Measurements from ENCODE around the gene FGF23. TPM values are rescaled to one million over a fixed set of nuclear protein-coding genes. Genes with fewer than 3 reads are reported as not detected.

FGF23 gene
- 1.2 TPM for polyA plus RNA-seq (2013, experiment 1 of 2)
- polyA plus RNA-seq (2013, experiment 2 of 2), result 1.3 TPM

DNA sequence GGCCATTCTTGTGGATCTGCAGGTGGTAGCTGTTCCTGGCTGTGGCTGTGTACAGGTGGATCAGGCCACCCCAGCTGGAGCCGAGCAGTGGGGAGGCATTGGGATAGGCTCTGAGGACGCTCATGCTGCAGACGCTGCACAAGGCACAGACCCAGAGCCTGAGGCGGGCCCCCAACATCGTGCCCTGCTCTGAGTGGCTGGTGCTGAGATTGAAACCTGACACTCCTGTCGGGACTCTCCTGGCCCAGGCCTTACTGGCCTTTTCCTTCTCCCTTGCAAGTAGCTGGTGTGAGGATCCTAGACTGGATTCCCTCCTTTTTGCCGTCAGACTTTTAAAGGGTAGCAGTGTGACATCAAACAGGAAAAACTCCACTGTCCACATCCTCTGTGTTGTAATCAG lies at the start of gene FGF23:
FGF23 (minus strand) TSS at position 308 of the 400 bp plus-strand sequence; CDS start at position 178, 130 bp downstream.
- Histone ChIP-seq H3K36me3 (replicated peaks in 1 of 2; ENCODE audit: control insufficient read depth in 2 of 2, insufficient read depth in 2 of 2, low read length in 2 of 2) (no peaks in the 10 kb centered on the region), H2BK15ac (ENCODE audit: low read length) (no peak within 1 kb of the TSS), H2BK5ac (ENCODE audit: low read length) (no peak within 1 kb of the TSS), H2BK12ac (ENCODE audit: low read length) (no peak within 1 kb of the TSS), H3K9me3 (replicated peaks in 1 of 2; ENCODE audit: control insufficient read depth in 2 of 2, insufficient read depth in 1 of 2, low read depth in 1 of 2, low read length in 2 of 2) (no peaks in the 10 kb centered on the region), H2AK5ac (ENCODE audit: low read depth, low read length) (no peak within 1 kb of the TSS), H3K4ac (ENCODE audit: low read length) (no peak within 1 kb of the TSS), H3K9ac (ENCODE audit: low read depth, low read length, poor library complexity) (no peak within 1 kb of the TSS), H4K91ac (ENCODE audit: low read depth, low read length, poor library complexity) (no peak within 1 kb of the TSS), H3K23ac (ENCODE audit: low read depth, low read length, poor library complexity) (no peak within 1 kb of the TSS), H3K14ac (ENCODE audit: low read length) (no peak within 1 kb of the TSS), H3K4me3 (ENCODE audit: low read length in 2 of 2) (no peak within 1 kb of the TSS), H4K8ac (ENCODE audit: low read depth, low read length) (peak within 1 kb of the TSS; percentile 84), H2BK120ac (ENCODE audit: low read depth, low read length) (no peak within 1 kb of the TSS), H2AFZ (ENCODE audit: low read length) (peak within 1 kb of the TSS; percentile 91), H3K27me3 (ENCODE audit: control insufficient read depth in 3 of 3, insufficient read depth in 3 of 3, low read depth in 1 of 3, low read length in 3 of 3) (peaks cover 0 to 14% (median 0%) of the 10 kb centered on the region in 3 experiments), H3K27ac (replicated peaks; ENCODE audit: low read length) (no peak within 1 kb of the TSS), H3K79me1 (ENCODE audit: low read depth, low read length) (no peaks in the 10 kb centered on the region), H3K4me1 (ENCODE audit: control insufficient read depth in 2 of 2, insufficient read depth in 1 of 2, low read depth in 1 of 2, low read length in 2 of 2) (peaks cover 3 to 4% of the 10 kb centered on the region in 2 donors), H3K4me2 (ENCODE audit: insufficient read depth, low read length, poor library complexity, severe bottlenecking) (peak within 1 kb of the TSS; percentile 14), H3K18ac (ENCODE audit: low read length) (peak within 1 kb of the TSS; percentile 81)
- DNase-seq (ENCODE audit: low spot score), result peak; percentile 63
- WGBS, 2 donors (ENCODE audit: extremely low coverage in 2 of 2, insufficient read length in 2 of 2, insufficient replicate concordance in 1 of 2), result no CpG with 5 or more reads among the region's 7 CpGs

- H2AFZ ChIP-seq (ENCODE audit: low read length), result no peak overlapping the region
- H3K27ac ChIP-seq (replicated peaks; ENCODE audit: low read length), result no peak overlapping the region
- no peak overlapping the region for H2BK120ac ChIP-seq (ENCODE audit: low read depth, low read length)
- no peak overlapping the region for H2BK12ac ChIP-seq (ENCODE audit: low read length)
- no peak overlapping the region for H4K91ac ChIP-seq (ENCODE audit: low read depth, low read length, poor library complexity)
- H3K9ac ChIP-seq (ENCODE audit: low read depth, low read length, poor library complexity), result no peak overlapping the region
- H2AK5ac ChIP-seq (ENCODE audit: low read depth, low read length), result no peak overlapping the region
- H2BK15ac ChIP-seq (ENCODE audit: low read length), result no peak overlapping the region
- DNase-seq (ENCODE audit: low spot score), result no peak
- no peaks in the 10 kb centered on the region for H3K79me1 ChIP-seq (ENCODE audit: low read depth, low read length)
- H3K4me1 ChIP-seq (ENCODE audit: control insufficient read depth in 2 of 2, insufficient read depth in 1 of 2, low read depth in 1 of 2, low read length in 2 of 2), result peaks cover 0 to 2% of the 10 kb centered on the region in 2 donors
- no peak overlapping the region for H3K4me3 ChIP-seq (ENCODE audit: low read length in 2 of 2)
- H3K9me3 ChIP-seq (replicated peaks in 1 of 2; ENCODE audit: control insufficient read depth in 2 of 2, insufficient read depth in 1 of 2, low read depth in 1 of 2, low read length in 2 of 2), result no peaks in the 10 kb centered on the region
- no CpG with 5 or more reads among the region's 6 CpGs for WGBS, 2 donors (ENCODE audit: extremely low coverage in 2 of 2, insufficient read length in 2 of 2, insufficient replicate concordance in 1 of 2)
- H3K23ac ChIP-seq (ENCODE audit: low read depth, low read length, poor library complexity), result no peak overlapping the region
- no peak overlapping the region for H3K4ac ChIP-seq (ENCODE audit: low read length)
- H3K36me3 ChIP-seq (replicated peaks in 1 of 2; ENCODE audit: control insufficient read depth in 2 of 2, insufficient read depth in 2 of 2, low read length in 2 of 2), result no peaks in the 10 kb centered on the region
- no peaks in the 10 kb centered on the region for H3K27me3 ChIP-seq (ENCODE audit: control insufficient read depth in 3 of 3, insufficient read depth in 3 of 3, low read depth in 1 of 3, low read length in 3 of 3)
- no peak overlapping the region for H3K4me2 ChIP-seq (ENCODE audit: insufficient read depth, low read length, poor library complexity, severe bottlenecking)
- H4K8ac ChIP-seq (ENCODE audit: low read depth, low read length), result no peak overlapping the region
- no peak overlapping the region for H2BK5ac ChIP-seq (ENCODE audit: low read length)
- H3K18ac ChIP-seq (ENCODE audit: low read length), result peak overlapping the region; percentile 71
- no peak overlapping the region for H3K14ac ChIP-seq (ENCODE audit: low read length)
These were observed 44.9 kb upstream of the FGF23 start for GRCh38 chr12:4424422-4424821.

GRCh38 chr12:4423528-4424195 lies 44.1 kb upstream of the FGF23 start:
- no peaks in the 10 kb centered on the region for H3K36me3 ChIP-seq (replicated peaks in 1 of 2; ENCODE audit: control insufficient read depth in 2 of 2, insufficient read depth in 2 of 2, low read length in 2 of 2)
- no peaks in the 10 kb centered on the region for H3K79me1 ChIP-seq (ENCODE audit: low read depth, low read length)
- peak overlapping the region; percentile 27 for H3K14ac ChIP-seq (ENCODE audit: low read length)
- H2BK15ac ChIP-seq (ENCODE audit: low read length), result no peak overlapping the region
- H3K4ac ChIP-seq (ENCODE audit: low read length), result no peak overlapping the region
- no peak for DNase-seq (ENCODE audit: low spot score)
- H3K4me3 ChIP-seq (ENCODE audit: low read length in 2 of 2), result no peak overlapping the region
- H3K4me2 ChIP-seq (ENCODE audit: insufficient read depth, low read length, poor library complexity, severe bottlenecking), result no peak overlapping the region
- peaks cover 0 to 2% of the 10 kb centered on the region in 2 donors for H3K4me1 ChIP-seq (ENCODE audit: control insufficient read depth in 2 of 2, insufficient read depth in 1 of 2, low read depth in 1 of 2, low read length in 2 of 2)
- H3K23ac ChIP-seq (ENCODE audit: low read depth, low read length, poor library complexity), result no peak overlapping the region
- no peak overlapping the region for H3K9ac ChIP-seq (ENCODE audit: low read depth, low read length, poor library complexity)
- H4K8ac ChIP-seq (ENCODE audit: low read depth, low read length), result no peak overlapping the region
- H2AFZ ChIP-seq (ENCODE audit: low read length), result no peak overlapping the region
- H3K9me3 ChIP-seq (replicated peaks in 1 of 2; ENCODE audit: control insufficient read depth in 2 of 2, insufficient read depth in 1 of 2, low read depth in 1 of 2, low read length in 2 of 2), result no peaks in the 10 kb centered on the region
- H2BK5ac ChIP-seq (ENCODE audit: low read length), result no peak overlapping the region
- peak overlapping the region; percentile 6 for H2AK5ac ChIP-seq (ENCODE audit: low read depth, low read length)
- no CpG with 5 or more reads among the region's 11 CpGs for WGBS, 2 donors (ENCODE audit: extremely low coverage in 2 of 2, insufficient read length in 2 of 2, insufficient replicate concordance in 1 of 2)
- H4K91ac ChIP-seq (ENCODE audit: low read depth, low read length, poor library complexity), result no peak overlapping the region
- no peak overlapping the region for H3K27ac ChIP-seq (replicated peaks; ENCODE audit: low read length)
- H2BK120ac ChIP-seq (ENCODE audit: low read depth, low read length), result no peak overlapping the region
- no peaks in the 10 kb centered on the region for H3K27me3 ChIP-seq (ENCODE audit: control insufficient read depth in 3 of 3, insufficient read depth in 3 of 3, low read depth in 1 of 3, low read length in 3 of 3)
- no peak overlapping the region for H3K18ac ChIP-seq (ENCODE audit: low read length)
- no peak overlapping the region for H2BK12ac ChIP-seq (ENCODE audit: low read length)

DNA sequence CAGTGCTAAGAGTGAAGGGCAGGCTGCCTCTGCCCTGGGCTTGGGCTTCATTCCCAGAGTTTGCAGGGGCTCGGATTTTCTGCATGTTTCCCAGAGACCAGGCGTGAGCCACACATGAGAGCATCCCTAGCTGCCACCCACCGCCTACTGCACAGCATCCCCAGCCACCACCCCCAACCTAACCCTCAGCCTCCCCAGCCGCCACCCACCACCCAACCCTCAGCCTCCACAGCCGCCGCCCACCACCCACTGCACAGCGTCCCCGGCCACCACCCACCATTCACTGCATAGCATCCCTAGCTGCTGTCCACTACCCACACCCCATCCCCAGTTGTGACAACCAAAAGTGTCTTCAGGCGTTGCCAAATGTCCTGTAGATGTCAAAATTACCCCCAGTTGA lies 43.5 kb upstream of the FGF23 start:
- H2BK12ac ChIP-seq (ENCODE audit: low read length), result no peak overlapping the region
- no peak overlapping the region for H3K4me2 ChIP-seq (ENCODE audit: insufficient read depth, low read length, poor library complexity, severe bottlenecking)
- no peak overlapping the region for H4K8ac ChIP-seq (ENCODE audit: low read depth, low read length)
- no peak overlapping the region for H4K91ac ChIP-seq (ENCODE audit: low read depth, low read length, poor library complexity)
- H3K9me3 ChIP-seq (replicated peaks in 1 of 2; ENCODE audit: control insufficient read depth in 2 of 2, insufficient read depth in 1 of 2, low read depth in 1 of 2, low read length in 2 of 2), result no peaks in the 10 kb centered on the region
- no peak overlapping the region for H3K9ac ChIP-seq (ENCODE audit: low read depth, low read length, poor library complexity)
- no peak overlapping the region for H2BK5ac ChIP-seq (ENCODE audit: low read length)
- H3K4me1 ChIP-seq (ENCODE audit: control insufficient read depth in 2 of 2, insufficient read depth in 1 of 2, low read depth in 1 of 2, low read length in 2 of 2), result peaks cover 0 to 2% of the 10 kb centered on the region in 2 donors
- H3K27me3 ChIP-seq (ENCODE audit: control insufficient read depth in 3 of 3, insufficient read depth in 3 of 3, low read depth in 1 of 3, low read length in 3 of 3), result no peaks in the 10 kb centered on the region
- no peak overlapping the region for H3K18ac ChIP-seq (ENCODE audit: low read length)
- H3K4me3 ChIP-seq (ENCODE audit: low read length in 2 of 2), result no peak overlapping the region
- H2AFZ ChIP-seq (ENCODE audit: low read length), result no peak overlapping the region
- H3K79me1 ChIP-seq (ENCODE audit: low read depth, low read length), result no peaks in the 10 kb centered on the region
- peak overlapping the region; percentile 25 for H3K23ac ChIP-seq (ENCODE audit: low read depth, low read length, poor library complexity)
- H3K14ac ChIP-seq (ENCODE audit: low read length), result no peak overlapping the region
- no CpG with 5 or more reads among the region's 9 CpGs for WGBS, 2 donors (ENCODE audit: extremely low coverage in 2 of 2, insufficient read length in 2 of 2, insufficient replicate concordance in 1 of 2)
- DNase-seq (ENCODE audit: low spot score), result no peak
- H2BK15ac ChIP-seq (ENCODE audit: low read length), result no peak overlapping the region
- H2BK120ac ChIP-seq (ENCODE audit: low read depth, low read length), result no peak overlapping the region
- no peak overlapping the region for H3K27ac ChIP-seq (replicated peaks; ENCODE audit: low read length)
- H3K4ac ChIP-seq (ENCODE audit: low read length), result no peak overlapping the region
- H2AK5ac ChIP-seq (ENCODE audit: low read depth, low read length), result peak overlapping the region; percentile 49
- H3K36me3 ChIP-seq (replicated peaks in 1 of 2; ENCODE audit: control insufficient read depth in 2 of 2, insufficient read depth in 2 of 2, low read length in 2 of 2), result no peaks in the 10 kb centered on the region

All from neuronal stem cell (in vitro differentiated cells).